Measurements from ENCODE around the gene GSTK1.
"Not testable (repeated sequence)": the region's sequence is repeated elsewhere in the genome, so short reads cannot be mapped to it uniquely, and the experiment has no call there.

Gene GSTK1

GRCh38 chr7:143279186-143280098 lies 16.2 kb downstream of the GSTK1 start:
- DNase-seq: no peak

DNA sequence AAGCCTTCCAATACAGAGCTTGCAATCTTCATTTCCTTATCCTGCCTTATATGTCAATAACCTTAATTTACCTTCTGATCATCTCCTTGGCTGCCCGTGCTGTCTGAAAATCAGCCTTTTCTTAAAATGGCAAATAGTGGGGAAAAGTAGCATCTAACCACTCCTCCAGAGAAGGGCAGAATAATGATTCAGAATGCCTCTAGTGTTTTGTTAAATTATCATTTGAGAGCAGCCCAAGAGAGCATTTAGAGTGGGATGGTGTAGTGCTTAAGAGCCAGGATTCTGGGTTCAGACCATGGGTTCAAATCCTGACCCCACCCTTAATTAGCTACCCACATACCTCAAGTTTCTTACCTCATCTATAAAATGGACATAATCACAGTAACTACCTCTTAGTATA lies 16.9 kb downstream of the GSTK1 start:
- DNase-seq: no peak

- no peak for DNase-seq
Measured at GRCh38 chr7:143280566-143280965, 17.3 kb downstream of the GSTK1 start.

- DNase-seq: no peak
Measured at GRCh38 chr7:143281529-143281928, 18.3 kb downstream of the GSTK1 start.

- DNase-seq: no peak
Measured at GRCh38 chr7:143282124-143282523, 18.9 kb downstream of the GSTK1 start.

DNA sequence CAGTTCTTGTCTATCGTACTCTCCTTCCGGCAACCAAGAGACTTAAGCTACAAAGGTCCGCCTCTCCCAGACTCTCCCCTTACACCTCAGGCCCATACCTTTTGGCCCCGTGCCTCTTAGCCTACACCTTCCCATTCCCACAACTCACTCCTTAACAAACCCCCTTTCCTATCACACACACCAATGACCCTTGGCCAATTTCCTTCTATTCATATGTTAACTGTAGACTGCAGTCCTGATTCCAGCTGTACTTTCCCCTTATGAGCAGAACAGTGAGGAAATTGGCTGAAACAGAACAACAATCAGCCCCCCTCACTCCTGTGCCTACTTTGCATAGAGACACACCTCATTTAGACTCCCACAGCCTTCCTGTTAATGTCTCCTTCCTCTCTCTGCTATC lies 20.1 kb downstream of the GSTK1 start:
- no peak for DNase-seq

GRCh38 chr7:143284591-143285469 lies 21.6 kb downstream of the GSTK1 start, which contains the start of gene TMEM139:
TMEM139 (plus strand) TSS chr7:143284958; CDS start chr7:143285958, 1,000 bp downstream.
- no peak for DNase-seq

GRCh38 chr7:143285470-143285778 lies 22.2 kb downstream of the GSTK1 start:
- DNase-seq: no peak

GRCh38 chr7:143285806-143286521 lies 22.7 kb downstream of the GSTK1 start:
- no peak for DNase-seq

DNA sequence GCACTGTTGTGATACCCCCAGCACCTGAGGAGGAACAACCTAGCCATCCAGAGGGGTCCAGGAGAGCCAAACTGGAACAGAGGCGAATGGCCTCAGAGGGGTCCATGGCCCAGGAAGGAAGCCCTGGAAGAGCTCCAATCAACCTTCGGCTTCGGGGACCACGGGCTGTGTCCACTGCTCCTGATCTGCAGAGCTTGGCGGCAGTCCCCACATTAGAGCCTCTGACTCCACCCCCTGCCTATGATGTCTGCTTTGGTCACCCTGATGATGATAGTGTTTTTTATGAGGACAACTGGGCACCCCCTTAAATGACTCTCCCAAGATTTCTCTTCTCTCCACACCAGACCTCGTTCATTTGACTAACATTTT lies 23.3 kb downstream of the GSTK1 start:
- DNase-seq: no peak

DNA sequence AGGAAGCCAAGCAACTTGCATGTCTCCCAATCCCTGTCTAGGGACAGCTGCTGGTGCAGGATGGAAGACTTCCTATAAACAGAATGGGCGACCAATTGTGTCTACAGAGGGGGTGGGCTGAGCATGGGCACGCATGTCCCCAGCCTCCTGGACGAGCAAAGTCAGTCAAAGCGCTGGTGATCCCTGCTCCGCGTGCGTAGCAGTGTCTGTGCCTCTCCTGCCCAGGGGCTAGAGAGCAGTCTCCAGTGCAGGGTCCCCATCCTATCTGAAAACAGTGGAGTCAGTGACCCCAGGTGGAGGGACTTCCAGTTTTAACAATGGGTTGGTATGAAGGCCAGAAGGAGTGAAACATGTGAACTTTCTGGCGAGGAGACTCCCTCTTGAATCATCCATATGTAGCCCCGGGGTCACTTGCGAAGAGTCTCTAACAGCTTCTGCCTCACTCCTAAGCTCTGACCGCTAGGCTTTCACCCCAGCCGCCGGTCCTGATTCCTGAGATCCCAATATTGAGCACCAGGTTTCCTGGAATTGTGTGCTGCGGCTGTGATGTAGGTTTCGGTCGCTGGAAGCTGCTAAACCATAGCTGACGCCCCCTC lies 24.2 kb downstream of the GSTK1 start:
- no peak for DNase-seq

DNA sequence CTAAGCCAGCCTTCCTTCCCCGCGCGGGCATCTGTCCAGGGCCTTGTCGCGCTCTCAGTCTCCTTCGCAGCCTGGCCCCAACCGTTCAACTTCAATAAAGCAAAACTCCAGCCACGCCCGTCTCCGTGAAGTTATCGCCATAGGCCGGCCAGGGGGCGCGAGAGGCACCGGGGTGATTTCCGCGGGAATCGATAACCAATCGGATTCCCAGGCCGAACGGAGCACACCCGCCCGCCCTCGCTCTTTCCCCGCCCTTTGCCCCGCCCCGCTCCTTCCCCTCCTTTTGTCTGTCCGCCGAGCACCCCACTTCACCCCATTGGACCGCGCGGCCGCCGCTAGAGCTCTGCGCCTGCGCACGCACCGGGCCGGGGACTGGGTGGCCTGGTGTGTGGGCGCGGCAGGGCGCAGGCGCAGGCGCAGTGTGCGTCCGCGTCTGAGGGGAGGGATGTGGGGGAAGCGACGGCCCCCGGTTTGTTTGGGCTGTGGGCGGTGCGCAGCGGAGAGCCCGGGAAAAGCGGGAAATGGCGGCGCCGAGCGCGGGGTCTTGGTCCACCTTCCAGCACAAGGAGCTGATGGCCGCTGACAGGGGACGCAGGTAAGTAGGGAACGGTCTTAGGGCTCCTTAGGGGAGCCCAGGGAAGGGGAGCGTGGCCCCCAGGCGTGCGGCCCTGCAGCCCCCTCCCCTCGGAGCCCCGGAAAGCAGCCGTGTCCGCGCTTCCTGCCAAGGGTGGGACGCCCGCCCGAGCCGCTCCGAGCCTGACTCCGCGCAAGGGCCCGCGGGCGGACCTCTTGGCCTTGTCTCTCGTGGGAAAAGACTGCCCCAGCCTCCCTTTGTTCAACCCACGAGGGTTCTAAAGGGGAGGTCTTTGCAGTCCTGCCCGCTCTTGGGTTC lies 24.9 kb downstream of the GSTK1 start, which contains the start of gene CASP2:
Gene CASP2 (plus strand): TSS at position 417 of the 892 bp plus-strand sequence. CDS start 105 bp downstream, at position 522.
- DNase-seq: peak; percentile 99

DNA sequence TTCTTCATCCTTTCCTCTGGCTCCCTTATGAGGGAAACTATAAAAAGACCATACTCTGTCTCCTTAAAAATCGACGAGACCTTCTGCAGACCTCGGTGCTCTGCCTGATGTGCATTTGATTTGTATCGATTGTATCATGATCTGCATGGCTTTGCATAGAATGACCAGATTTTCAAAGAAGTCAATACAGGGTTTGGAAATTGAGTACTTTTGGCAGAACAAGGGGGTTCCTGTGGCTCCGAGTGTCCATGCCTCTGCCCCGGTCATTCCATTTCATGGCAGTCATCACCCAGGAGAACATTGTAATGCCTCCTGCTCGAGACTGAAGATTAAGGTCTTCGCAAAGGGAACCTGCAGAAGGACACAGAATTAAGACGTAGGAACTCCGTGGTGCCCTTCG lies 25.6 kb downstream of the GSTK1 start:
- DNase-seq: no peak

DNA sequence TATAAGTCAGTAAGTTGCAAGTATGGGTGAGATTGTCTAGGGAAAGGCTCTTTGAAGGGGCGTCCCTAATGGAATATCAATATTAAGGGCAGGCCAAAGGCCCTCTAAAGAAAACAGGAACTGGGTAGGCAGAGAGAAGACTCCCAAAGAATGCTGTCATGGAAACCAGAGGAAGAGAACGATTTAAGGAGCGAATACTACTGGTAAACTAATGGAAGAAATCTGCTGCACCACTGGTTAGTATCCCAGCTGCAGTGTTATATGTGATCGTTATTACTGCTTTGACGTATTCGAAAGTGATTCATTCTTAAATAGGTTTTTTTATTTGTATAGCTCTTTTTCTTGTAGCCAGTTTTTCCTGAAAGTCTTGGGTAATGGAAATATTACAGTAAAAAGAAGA lies 26.2 kb downstream of the GSTK1 start:
- no peak for DNase-seq

- not testable (repeated sequence) for DNase-seq
Measured at GRCh38 chr7:143289888-143290287, 26.6 kb downstream of the GSTK1 start.

GRCh38 chr7:143290293-143290692 lies 27.1 kb downstream of the GSTK1 start:
- no peak for DNase-seq

DNA sequence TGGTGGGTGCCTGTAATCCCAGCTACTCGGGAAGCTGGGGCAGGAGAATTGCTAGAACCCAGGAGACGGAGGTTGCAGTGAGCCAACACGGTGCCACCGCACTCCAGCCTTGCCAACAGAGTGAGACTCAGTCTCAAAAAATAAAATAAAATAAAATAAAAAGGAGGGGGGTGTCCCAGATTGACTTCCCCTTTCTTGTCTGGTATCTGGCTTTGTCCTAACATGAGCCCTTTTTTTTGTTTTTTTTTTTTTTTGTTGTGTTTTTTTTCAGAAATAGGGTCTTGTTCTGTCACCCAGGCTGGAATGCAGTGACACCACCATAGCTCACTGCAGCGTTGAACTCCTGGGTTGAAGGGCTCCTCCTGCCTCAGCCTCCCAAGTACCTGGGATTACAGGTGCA lies 29.6 kb downstream of the GSTK1 start:
- DNase-seq: no peak

DNA sequence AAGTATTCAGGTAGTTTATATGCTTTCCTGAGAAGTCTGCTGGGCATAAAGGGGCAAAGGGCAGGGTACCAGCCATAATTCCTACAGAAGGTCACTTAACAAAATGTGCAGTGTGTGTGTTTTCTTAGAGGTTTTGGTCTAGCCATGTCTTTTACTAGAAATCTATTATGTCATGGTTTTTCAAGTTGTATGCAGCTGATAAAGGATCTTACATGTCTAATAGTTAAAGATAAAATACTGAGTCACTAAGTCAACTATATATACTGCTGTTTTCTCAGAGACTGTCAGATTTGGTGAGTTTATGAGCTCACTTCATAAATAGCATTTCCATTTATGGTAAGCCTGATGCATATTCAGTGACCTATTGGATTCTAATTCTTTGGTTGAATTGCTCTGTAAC lies 32.6 kb downstream of the GSTK1 start:
- no peak for DNase-seq

- DNase-seq: no peak
Measured at GRCh38 chr7:143296686-143297085, 33.4 kb downstream of the GSTK1 start.

DNA sequence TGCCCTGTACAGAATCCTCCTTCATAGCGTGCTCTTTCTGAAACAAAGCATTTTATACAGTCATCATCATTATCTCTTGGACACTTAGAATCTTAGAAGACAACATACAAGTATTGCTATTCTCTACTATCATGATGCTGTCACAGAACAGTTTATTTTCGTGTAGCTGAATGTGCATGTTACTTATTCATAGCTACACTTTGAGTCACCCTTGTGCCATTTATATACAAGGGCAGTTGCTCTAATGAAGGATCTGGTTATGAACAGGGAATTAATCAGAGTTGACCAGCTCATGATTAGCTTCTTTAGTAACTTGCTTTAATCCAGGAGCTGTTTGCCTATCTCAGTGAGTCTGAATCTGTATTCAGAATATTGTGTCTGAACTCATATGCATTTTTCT lies 36.1 kb downstream of the GSTK1 start:
- no peak for DNase-seq

DNA sequence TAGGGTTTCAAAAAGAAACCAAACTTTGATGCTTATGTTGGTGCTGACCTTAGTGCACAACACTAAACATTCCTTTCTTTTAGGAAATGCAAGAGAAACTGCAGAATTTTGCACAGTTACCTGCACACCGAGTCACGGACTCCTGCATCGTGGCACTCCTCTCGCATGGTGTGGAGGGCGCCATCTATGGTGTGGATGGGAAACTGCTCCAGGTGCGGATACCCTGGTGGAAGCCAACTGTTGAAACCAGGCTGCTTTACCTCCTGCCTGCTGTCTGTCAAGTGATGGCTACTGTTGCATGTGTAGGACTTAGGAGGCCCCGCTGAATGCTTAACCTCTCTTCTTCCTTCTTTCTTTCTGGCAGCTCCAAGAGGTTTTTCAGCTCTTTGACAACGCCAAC lies 36.6 kb downstream of the GSTK1 start:
- DNase-seq: peak; percentile 64
